Activated CD8-positive, alpha-beta memory T cell treated with anti-CD3 and anti-CD28 coated beads for 4 hours (primary cell): Measurements from ENCODE around the gene SLC24A1.

Experiments used
- DNase-seq, 2 donors: peaks; one replicate each; pipeline ENCODE4 v3.0.0-alpha.2; 2020; ENCODE audit warnings: low read depth in 2 of 2

The SLC24A1 gene

GRCh38 chr15:65651831-65652749 lies 30.4 kb downstream of the SLC24A1 start:
- no peak for DNase-seq

GRCh38 chr15:65653341-65653740 lies 31.6 kb downstream of the SLC24A1 start:
- DNase-seq = no peak

- no peak for DNase-seq
Observed at GRCh38 chr15:65653801-65654521, 32.2 kb downstream of the SLC24A1 start.

- no peak for DNase-seq
Observed at GRCh38 chr15:65655026-65655425, 33.3 kb downstream of the SLC24A1 start.

- DNase-seq = no peak
Observed at GRCh38 chr15:65655457-65655856, 33.7 kb downstream of the SLC24A1 start.

GRCh38 chr15:65659502-65660052 lies 37.8 kb downstream of the SLC24A1 start:
- no peak for DNase-seq

GRCh38 chr15:65660927-65661326 lies 39.2 kb downstream of the SLC24A1 start:
- DNase-seq = no peak

GRCh38 chr15:65663521-65663920 lies 41.8 kb downstream of the SLC24A1 start:
- no peak for DNase-seq

GRCh38 chr15:65666257-65666656 lies 44.5 kb downstream of the SLC24A1 start:
- no peak for DNase-seq

- no peak for DNase-seq
Observed at GRCh38 chr15:65675551-65675950, 53.8 kb downstream of the SLC24A1 start.

- no peak for DNase-seq
Observed at GRCh38 chr15:65676123-65676522, 54.4 kb downstream of the SLC24A1 start.

- no peak for DNase-seq
Observed at GRCh38 chr15:65680544-65680943, 58.8 kb downstream of the SLC24A1 start.

- no peak for DNase-seq
Observed at GRCh38 chr15:65682404-65682911, 60.7 kb downstream of the SLC24A1 start.

GRCh38 chr15:65688462-65688861 lies 66.7 kb downstream of the SLC24A1 start:
- DNase-seq = no peak

- no peak for DNase-seq
Observed at GRCh38 chr15:65690173-65690572, 68.4 kb downstream of the SLC24A1 start.

- no peak for DNase-seq
Observed at GRCh38 chr15:65690778-65691177, 69.0 kb downstream of the SLC24A1 start.

GRCh38 chr15:65695081-65695480 lies 73.3 kb downstream of the SLC24A1 start:
- no peak for DNase-seq
